GM12878 (cell line): ENCODE measurements around the gene RALGAPA2. TPM values are rescaled to one million over a fixed set of nuclear protein-coding genes. Genes with fewer than 3 reads are reported as not detected.

Experiments
- ATAC-seq: fragments of 200-7000 bp; cut with Tn5 transposase; 3 replicates; pipeline ENCODE4 v1.9.1; 2020; ENCODE audit warnings: mild to moderate bottlenecking, moderate library complexity
- BruUV-seq: library from RNA; stranded (reverse); fragments of 400-500 nt; replicated peaks from 2 replicates; lab custom pipeline; 2021; lab: Mats Ljungman, UMichigan
- CTCF ChIA-PET: fragments of 300-600 bp; sonication (Branson Sonifier 250); formaldehyde crosslinking; extraction: SDS; loops from one replicate; lab custom pipeline; 2021; ENCODE audit warnings: inconsistent platforms; lab: Yijun Ruan, JAX
- POLR2A ChIA-PET: fragments of 350-600 bp; formaldehyde crosslinking; extraction: SDS; loops from one replicate; lab custom pipeline; 2021; ENCODE audit warnings: inconsistent platforms; lab: Charles Lee
- RAD21 ChIA-PET: fragments of 300-600 bp; sonication (Branson Sonifier 250); formaldehyde crosslinking; loops from one replicate; lab custom pipeline; 2023; ENCODE audit warnings: antibody characterized with exemption; ENCODE audit not compliant: unreplicated experiment; lab: Charles Lee
- SMC1A ChIA-PET: fragments of 300-600 bp; sonication (Branson Sonifier 250); formaldehyde crosslinking; loops from one replicate; lab custom pipeline; 2023; ENCODE audit not compliant: unreplicated experiment, uncharacterized antibody; lab: Charles Lee
- DNase-seq: peaks from one replicate; pipeline ENCODE4 v3.0.0-alpha.2; 2011; ENCODE audit warnings: low read depth, low spot score
- FAIRE-seq: peaks from 3 replicates; lab custom pipeline; 2011; peaks lifted over from hg19 to GRCh38; lab: Jason Lieb, UNC
- H2AFZ ChIP-seq: 2 replicates; pipeline ENCODE4 v1.6.0; 2011; ENCODE audit warnings: low read depth, low read length, control low read depth; ENCODE audit not compliant: control insufficient read depth
- H3K27ac ChIP-seq: 2 replicates; pipeline ENCODE4 v1.5.1; 2011; ENCODE audit warnings: control low read depth; ENCODE audit not compliant: control insufficient read depth, insufficient read depth
- H3K27me3 ChIP-seq, 2 experiments: replicated peaks in 1 of 2; 2 replicates each; pipeline versions ENCODE4 v1.6.0 to v1.6.1; 2011; ENCODE audit warnings: low read length in 1 of 2; ENCODE audit not compliant: control insufficient read depth in 2 of 2, insufficient read depth in 2 of 2
- H3K36me3 ChIP-seq, 2 experiments: 2 replicates each; pipeline ENCODE4 v1.5.1; 2011; ENCODE audit warnings: low read length in 1 of 2; ENCODE audit not compliant: control insufficient read depth in 2 of 2, insufficient read depth in 2 of 2
- H3K4me1 ChIP-seq: 2 replicates; pipeline ENCODE4 v1.6.1; 2011; ENCODE audit warnings: mild to moderate bottlenecking, low read length, moderate library complexity, mixed read lengths; ENCODE audit not compliant: control insufficient read depth, insufficient read depth
- H3K4me2 ChIP-seq: 2 replicates; pipeline ENCODE4 v1.6.0; 2011; ENCODE audit warnings: control low read depth; ENCODE audit not compliant: control insufficient read depth, insufficient read depth
- H3K4me3 ChIP-seq: fragments of 200-600 bp; sonication (generic); 2 replicates; pipeline ENCODE4 v1.5.1; 2016
- H3K79me2 ChIP-seq: 2 replicates; pipeline ENCODE4 v1.6.0; 2011; ENCODE audit warnings: low read length; ENCODE audit not compliant: control insufficient read depth, insufficient read depth
- H3K9ac ChIP-seq: 2 replicates; pipeline ENCODE4 v1.8.0; 2011; ENCODE audit warnings: low read length, control low read depth, mixed read lengths; ENCODE audit not compliant: control insufficient read depth, insufficient read depth
- H3K9me3 ChIP-seq: replicated peaks from 3 replicates; pipeline ENCODE4 v1.5.1; 2011; ENCODE audit warnings: mild to moderate bottlenecking, low read length; ENCODE audit not compliant: control insufficient read depth, insufficient read depth
- H4K20me1 ChIP-seq: 2 replicates; pipeline ENCODE4 v1.6.0; 2011; ENCODE audit not compliant: control insufficient read depth, insufficient read depth
- CHD1 ChIP-seq: IDR thresholded peaks from 2 replicates; pipeline ENCODE4 v1.6.1; 2012; ENCODE audit warnings: low read depth, low read length, improper control_type of control experiment
- CHD2 ChIP-seq: IDR thresholded peaks from 2 replicates; pipeline ENCODE4 v1.6.1; 2011; ENCODE audit warnings: low read depth, low read length, improper control_type of control experiment, borderline replicate concordance
- CREB1 ChIP-seq: IDR thresholded peaks from 2 replicates; pipeline ENCODE4 v1.6.1; 2012; ENCODE audit warnings: low read depth, mild to moderate bottlenecking, inconsistent platforms
- FOXK2 ChIP-seq: fragments of 450-650 bp; IDR thresholded peaks from 2 replicates; pipeline ENCODE4 v1.6.1; 2017; ENCODE audit warnings: mild to moderate bottlenecking, moderate library complexity
- TCF3 ChIP-seq: IDR thresholded peaks from 2 replicates; pipeline ENCODE4 v1.6.1; 2012; ENCODE audit warnings: low read depth, mild to moderate bottlenecking, low read length, borderline replicate concordance; ENCODE audit not compliant: insufficient read depth
- YBX1 ChIP-seq: fragments of 450-650 bp; IDR thresholded peaks from 2 replicates; pipeline ENCODE4 v1.6.1; 2016; ENCODE audit warnings: antibody characterized with exemption
- ZBTB11 ChIP-seq: fragments of 450-650 bp; formaldehyde crosslinking; IDR thresholded peaks from 2 replicates; pipeline ENCODE4 v1.5.0; 2022; ENCODE audit warnings: mild to moderate bottlenecking, missing genetic modification characterization
- WGBS: methylation state at CpG from one replicate; pipeline ENCODE4 v1.1.6; 2016; ENCODE audit warnings: low lambda C conversion rate; ENCODE audit not compliant: insufficient replicate concordance, insufficient coverage; ENCODE audit errors: missing lambda C conversion rate; 5-methylcytosine and 5-hydroxymethylcytosine counted together
- in situ Hi-C: fragments of 300-500 bp; cut with MboI; formaldehyde crosslinking; loops from 9 replicates; pipeline ENCODE4 v1.14.3; 2018; ENCODE audit warnings: mixed read lengths
- intact Hi-C: fragments of 100-400 bp; cut with micrococcal nuclease; formaldehyde crosslinking; loops from one replicate; pipeline ENCODE4 v1.14.2; 2022; ENCODE audit not compliant: unreplicated experiment
- polyA plus RNA-seq, 11 experiments: library from polyadenylated mRNA; depleted of rRNA in 4 of 11; unstranded in 6 of 11; stranded (reverse) in 5 of 11; fragments of >200 nt; fragmentation: Nextera tagmentation in 4 of 11; fragmentation: Illumina TruSeq in 1 of 11; extraction: Ambion mirVana in 4 of 11; extraction: Trizol in 1 of 11; gene quantifications; 1 replicate in 1 of 11; 2 replicates in 10 of 11; pipeline versions ENCODE4 v1.2.1 to v1.2.3, GENCODE V29; 2011 to 2016; ENCODE audit warnings: inconsistent platforms in 2 of 11, missing spikeins in 2 of 11, low read depth in 1 of 11
- total RNA-seq, 4 experiments: library from RNA; depleted of rRNA in 3 of 4; stranded (reverse); fragments of >200 nt in 3 of 4; fragmentation: Illumina TruSeq in 1 of 4; extraction: Trizol in 1 of 4; gene quantifications; 2 replicates each; pipeline versions ENCODE4 v1.2.1 to v1.2.3, GENCODE V29; 2013 to 2021

The RALGAPA2 gene
- total and polyA plus RNA-seq, 10 of the 15 experiments (the other 5 are each of a cell fraction or from before 2014, with no cell fraction given): 2.9 to 29.4 (median 19.6) TPM

- no peak overlapping the region for H3K4me2 ChIP-seq
- no peak for ATAC-seq
- ChIA-PET CTCF (interaction anchor here (0.7 to 3.1 kb wide), 2 partner anchors 15 to 154 kb away, joined by 3 to 24 read pairs; no protein-coding TSS in a partner anchor), POLR2A (no interaction called here), RAD21 (no interaction called here), SMC1A (interaction anchor here (0.6 kb wide), 1 partner anchor 1958 kb away, joined by 3 read pairs; no protein-coding TSS in a partner anchor)
- BruUV-seq: no TSS peak
- DNase-seq: no peak
- 0 out of 2 replicates have a peak, but pooled peaks have one; percentile 14 for TF ChIP-seq FOXK2
- no peak for TF ChIP-seq YBX1
- H4K20me1 ChIP-seq: no peaks in the 10 kb centered on the region
- WGBS: 83% methylated on average over 6 of the region's 6 CpGs
- no peaks in the 10 kb centered on the region for H3K27me3 ChIP-seq
- H3K9ac ChIP-seq: no peak overlapping the region
- peaks cover 4% of the 10 kb centered on the region; the same call in 2 of the 3 replicates for H3K9me3 ChIP-seq
- no peaks in the 10 kb centered on the region for H3K4me1 ChIP-seq
- peaks cover 0 to under 1% of the 10 kb centered on the region in 2 experiments; a peak in 2 of 4 replicates for H3K36me3 ChIP-seq
- H3K27ac ChIP-seq: no peak overlapping the region
- FAIRE-seq: no peak
- H3K79me2 ChIP-seq: no peaks in the 10 kb centered on the region
- intact Hi-C loops: no loop called here
- no peak overlapping the region for H3K4me3 ChIP-seq
- in situ Hi-C loops: no loop called here
- no peak overlapping the region for H2AFZ ChIP-seq
These were observed 102.9 kb downstream of the RALGAPA2 start for GRCh38 chr20:20609522-20609921.

- ChIA-PET SMC1A (interaction anchor here (1.5 to 1.7 kb wide), 2 partner anchors 12 to 14 kb away, joined by 3 to 6 read pairs; no protein-coding TSS in a partner anchor), RAD21 (no interaction called here), POLR2A (no interaction called here), CTCF (interaction anchor here (0.7 to 6.4 kb wide), 4 partner anchors 14 to 216 kb away, joined by 3 to 56 read pairs (median 14); no protein-coding TSS in a partner anchor)
- Histone ChIP-seq H3K36me3 (no peaks in the 10 kb centered on the region; a peak in 1 of 4 replicates), H3K9me3 (peaks cover 6% of the 10 kb centered on the region; the same call in 2 of the 3 replicates), H3K27me3 (no peaks in the 10 kb centered on the region), H4K20me1 (no peaks in the 10 kb centered on the region), H3K4me2 (no peak overlapping the region), H3K79me2 (no peaks in the 10 kb centered on the region), H2AFZ (no peak overlapping the region), H3K4me3 (no peak overlapping the region), H3K4me1 (peaks cover 7% of the 10 kb centered on the region), H3K9ac (no peak overlapping the region), H3K27ac (no peak overlapping the region)
- ATAC-seq (no peak), DNase-seq (no peak), FAIRE-seq (no peak)
- no peak for TF ChIP-seq ZBTB11 (CRISPR knock-in tag)
- no peak for TF ChIP-seq TCF3
- TF ChIP-seq CHD1: no peak
- TF ChIP-seq CHD2: no peak
- no peak for TF ChIP-seq CREB1
- intact Hi-C loops: no loop called here
- WGBS: 93% methylated on average over 4 of the region's 4 CpGs
- no TSS peak for BruUV-seq
- in situ Hi-C loops: no loop called here
These were observed 103.8 kb downstream of the RALGAPA2 start for GRCh38 chr20:20608641-20609040.
